Liver (tissue), 9 donors: ENCODE results near the gene GGNBP2. TPM values are rescaled to one million over a fixed set of nuclear protein-coding genes. Genes with fewer than 3 reads are reported as not detected.

ENCODE experiments used
- DNase-seq: peaks from one replicate; pipeline ENCODE4 v3.0.0-alpha.2; 2017; ENCODE audit warnings: low spot score
- H3K27ac ChIP-seq, 2 donors: one replicate each; pipeline ENCODE4 v1.7.0; 2013; ENCODE audit warnings: inconsistent platforms in 2 of 2, low read length in 2 of 2, control low read depth in 1 of 2, low read depth in 1 of 2, mild to moderate bottlenecking in 1 of 2
- H3K27me3 ChIP-seq, 4 donors: one replicate each; pipeline versions ENCODE4 v1.6.1 to v1.7.0; 2013; ENCODE audit warnings: low read length in 3 of 4, inconsistent platforms in 1 of 4, mild to moderate bottlenecking in 1 of 4, moderate library complexity in 1 of 4; ENCODE audit not compliant: control insufficient read depth in 4 of 4, insufficient read depth in 4 of 4
- H3K36me3 ChIP-seq, 4 donors: one replicate each; pipeline versions ENCODE4 v1.6.1 to v1.7.0; 2013; ENCODE audit warnings: low read length in 3 of 4, mild to moderate bottlenecking in 3 of 4, low read depth in 1 of 4, moderate library complexity in 1 of 4; ENCODE audit not compliant: control insufficient read depth in 4 of 4, insufficient read depth in 3 of 4
- H3K4me1 ChIP-seq, 4 donors: one replicate each; pipeline versions ENCODE4 v1.6.1 to v1.7.0; 2013; ENCODE audit warnings: low read length in 3 of 4, mild to moderate bottlenecking in 3 of 4, moderate library complexity in 1 of 4; ENCODE audit not compliant: control insufficient read depth in 4 of 4, insufficient read depth in 4 of 4
- H3K4me3 ChIP-seq, 3 donors: one replicate each; pipeline versions ENCODE4 v1.6.1 to v1.7.0; 2013; ENCODE audit warnings: low read length in 3 of 3, control low read depth in 1 of 3, low read depth in 1 of 3, mild to moderate bottlenecking in 1 of 3
- H3K9ac ChIP-seq, 2 donors: one replicate each; pipeline ENCODE4 v1.7.0; 2013; ENCODE audit warnings: low read length in 2 of 2, mild to moderate bottlenecking in 2 of 2, moderate library complexity in 2 of 2, control low read depth in 1 of 2, low read depth in 1 of 2
- H3K9me3 ChIP-seq, 4 donors: one replicate each; pipeline versions ENCODE4 v1.6.1 to v1.7.0; 2013; ENCODE audit warnings: low read length in 3 of 4; ENCODE audit not compliant: control insufficient read depth in 4 of 4
- EGR1 ChIP-seq, 2 donors: IDR thresholded peaks; 2 replicates each; pipeline ENCODE4 v1.6.1; 2016 to 2018; ENCODE audit warnings: antibody characterized with exemption in 2 of 2, low read depth in 2 of 2
- FOXA1 ChIP-seq: IDR thresholded peaks from 2 replicates; pipeline ENCODE4 v1.6.1; 2016; ENCODE audit warnings: antibody characterized with exemption
- FOXA2 ChIP-seq: IDR thresholded peaks from 2 replicates; pipeline ENCODE4 v1.6.1; 2016; ENCODE audit warnings: antibody characterized with exemption
- GABPA ChIP-seq, 2 donors: IDR thresholded peaks in 1 of 2; conservative IDR thresholded peaks in 1 of 2; 2 replicates each; pipeline ENCODE4 v1.6.1; 2016; ENCODE audit warnings: antibody characterized with exemption in 2 of 2, mild to moderate bottlenecking in 1 of 2, moderate library complexity in 1 of 2
- HNF4A ChIP-seq, 2 donors: conservative IDR thresholded peaks; 2 replicates each; pipeline ENCODE4 v1.6.1; 2016; ENCODE audit warnings: antibody characterized with exemption in 2 of 2, mild to moderate bottlenecking in 2 of 2
- HNF4G ChIP-seq: IDR thresholded peaks from 2 replicates; pipeline ENCODE4 v1.6.1; 2016; ENCODE audit warnings: antibody characterized with exemption
- JUND ChIP-seq, 2 donors: IDR thresholded peaks; 2 replicates each; pipeline ENCODE4 v1.6.1; 2016; ENCODE audit warnings: antibody characterized with exemption in 2 of 2
- NR2F2 ChIP-seq: IDR thresholded peaks from 2 replicates; pipeline ENCODE4 v1.6.1; 2016; ENCODE audit warnings: antibody characterized with exemption
- RAD21 ChIP-seq, 2 donors: IDR thresholded peaks; 2 replicates each; pipeline ENCODE4 v1.6.1; 2016; ENCODE audit warnings: antibody characterized with exemption in 2 of 2, mild to moderate bottlenecking in 2 of 2
- RXRA ChIP-seq, 2 donors: IDR thresholded peaks; 2 replicates each; pipeline ENCODE4 v1.6.1; 2017 to 2018; ENCODE audit warnings: antibody characterized with exemption in 2 of 2, mild to moderate bottlenecking in 1 of 2
- SP1 ChIP-seq: IDR thresholded peaks from 2 replicates; pipeline ENCODE4 v1.6.1; 2018; ENCODE audit warnings: antibody characterized with exemption, mild to moderate bottlenecking
- TAF1 ChIP-seq: conservative IDR thresholded peaks from 2 replicates; pipeline ENCODE4 v1.6.1; 2016; ENCODE audit warnings: antibody characterized with exemption, mild to moderate bottlenecking
- YY1 ChIP-seq: IDR thresholded peaks from 2 replicates; pipeline ENCODE4 v1.6.1; 2016; ENCODE audit warnings: antibody characterized with exemption, mild to moderate bottlenecking
- WGBS: extraction: QIAGEN DNeasy Blood & Tissue Kit; methylation state at CpG from one replicate; pipeline ENCODE4 v1.1.7; 2013; 5-methylcytosine and 5-hydroxymethylcytosine counted together
- polyA plus RNA-seq, 2 donors: library from polyadenylated mRNA; stranded (reverse) in 1 of 2; unstranded in 1 of 2; fragments of 200-250 nt in 1 of 2; fragments of >200 nt in 1 of 2; fragmentation: Nextera tagmentation in 1 of 2; extraction: Ambion mirVana in 1 of 2; gene quantifications; one replicate each; pipeline versions ENCODE4 v1.2.1 to v1.2.3, GENCODE V29; 2013 to 2015
- total RNA-seq, 2 donors: library from RNA; depleted of rRNA; stranded (reverse); fragments of >200 nt; gene quantifications; one replicate each; pipeline ENCODE4 v1.2.3, GENCODE V29; 2014
- TF ChIP-seq, protein P1 (sequence below): fragments of 150-350 bp; IDR thresholded peaks from 2 replicates; pipeline ENCODE4 v1.5.1; 2017; ENCODE audit warnings: improper control_type of control experiment, low read depth, low read length; ENCODE audit not compliant: missing input control
- TF ChIP-seq, protein P2 (sequence below): IDR thresholded peaks from 2 replicates; pipeline ENCODE4 v1.6.1; 2016; ENCODE audit warnings: antibody characterized with exemption
- TF ChIP-seq, protein P3 (sequence below): IDR thresholded peaks from 2 replicates; pipeline ENCODE4 v1.6.1; 2016; ENCODE audit warnings: antibody characterized with exemption
- TF ChIP-seq, protein P4 (sequence below): IDR thresholded peaks from 2 replicates; pipeline ENCODE4 v1.6.1; 2016; ENCODE audit warnings: antibody characterized with exemption, mild to moderate bottlenecking
- TF ChIP-seq, protein P5 (sequence below): IDR thresholded peaks from 2 replicates; pipeline ENCODE4 v1.6.1; 2016; ENCODE audit warnings: antibody characterized with exemption
- donor health status: healthy.
- donor health status: healthy.
- donor health status: healthy.
- donor health status: healthy.
- donor health status: healthy.

GGNBP2 gene
- total and polyA plus RNA-seq, 4 donors = 19.6 to 48.6 (median 34.3) TPM

DNA sequence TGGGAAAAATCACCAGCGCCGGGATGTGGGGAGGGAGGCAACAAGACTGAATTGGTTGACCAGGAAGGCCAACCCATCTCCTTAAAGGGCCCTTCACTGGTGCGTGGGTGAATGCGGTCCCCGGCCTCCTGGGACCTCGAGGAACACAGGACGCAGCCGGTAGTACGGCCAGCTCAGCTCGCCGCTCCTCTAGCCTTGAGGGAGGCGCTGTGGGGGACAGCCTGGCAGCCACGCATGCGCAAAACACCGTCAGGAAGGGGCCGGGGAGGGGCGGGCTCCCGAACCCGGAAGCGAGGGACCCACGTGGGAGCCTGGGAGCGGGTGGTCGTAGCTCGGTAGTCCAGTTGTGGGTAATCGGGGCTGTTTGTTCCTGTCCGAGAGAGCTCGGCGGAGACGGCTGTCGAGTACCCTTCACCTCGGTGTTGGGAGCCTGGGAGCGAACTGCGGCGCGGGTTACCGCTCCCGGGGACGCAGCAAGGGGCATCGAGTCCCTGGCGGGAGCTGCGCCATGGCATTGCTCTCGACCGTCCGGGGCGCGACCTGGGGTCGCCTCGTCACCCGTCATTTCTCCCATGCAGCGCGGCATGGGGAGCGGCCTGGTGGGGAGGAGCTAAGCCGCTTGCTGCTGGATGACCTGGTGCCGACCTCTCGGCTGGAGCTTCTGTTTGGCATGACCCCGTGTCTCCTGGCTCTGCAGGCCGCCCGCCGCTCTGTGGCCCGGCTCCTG, 56.7 kb downstream of the GGNBP2 start, which contains the start of gene MRM1:
Gene MRM1, plus strand, starts transcription at position 281 of the 727 bp plus-strand sequence. Its CDS starts 228 bp downstream, at position 509.
- no peaks in the 10 kb centered on the region for H3K9me3 ChIP-seq
- H3K27ac ChIP-seq = peak within 1 kb of the TSS; percentile 77 to 98
- TF ChIP-seq JUND (IDR thresholded peaks at IDR 0.05) = no peak
- TF ChIP-seq, protein P1, sequence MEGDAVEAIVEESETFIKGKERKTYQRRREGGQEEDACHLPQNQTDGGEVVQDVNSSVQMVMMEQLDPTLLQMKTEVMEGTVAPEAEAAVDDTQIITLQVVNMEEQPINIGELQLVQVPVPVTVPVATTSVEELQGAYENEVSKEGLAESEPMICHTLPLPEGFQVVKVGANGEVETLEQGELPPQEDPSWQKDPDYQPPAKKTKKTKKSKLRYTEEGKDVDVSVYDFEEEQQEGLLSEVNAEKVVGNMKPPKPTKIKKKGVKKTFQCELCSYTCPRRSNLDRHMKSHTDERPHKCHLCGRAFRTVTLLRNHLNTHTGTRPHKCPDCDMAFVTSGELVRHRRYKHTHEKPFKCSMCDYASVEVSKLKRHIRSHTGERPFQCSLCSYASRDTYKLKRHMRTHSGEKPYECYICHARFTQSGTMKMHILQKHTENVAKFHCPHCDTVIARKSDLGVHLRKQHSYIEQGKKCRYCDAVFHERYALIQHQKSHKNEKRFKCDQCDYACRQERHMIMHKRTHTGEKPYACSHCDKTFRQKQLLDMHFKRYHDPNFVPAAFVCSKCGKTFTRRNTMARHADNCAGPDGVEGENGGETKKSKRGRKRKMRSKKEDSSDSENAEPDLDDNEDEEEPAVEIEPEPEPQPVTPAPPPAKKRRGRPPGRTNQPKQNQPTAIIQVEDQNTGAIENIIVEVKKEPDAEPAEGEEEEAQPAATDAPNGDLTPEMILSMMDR = no peak
- TF ChIP-seq HNF4G = no peak
- peak in 1 of 2 donors; percentile 16 for TF ChIP-seq RAD21 (IDR thresholded peaks at IDR 0.05)
- peak; percentile 70 to 79 for TF ChIP-seq RXRA (IDR thresholded peaks at IDR 0.05)
- TF ChIP-seq SP1 = peak; percentile 36
- TF ChIP-seq, protein P2, sequence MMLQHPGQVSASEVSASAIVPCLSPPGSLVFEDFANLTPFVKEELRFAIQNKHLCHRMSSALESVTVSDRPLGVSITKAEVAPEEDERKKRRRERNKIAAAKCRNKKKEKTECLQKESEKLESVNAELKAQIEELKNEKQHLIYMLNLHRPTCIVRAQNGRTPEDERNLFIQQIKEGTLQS = no peak
- no peak for TF ChIP-seq HNF4A (conservative IDR thresholded peaks at IDR 0.05)
- peak in 1 of 2 donors; percentile 3 for TF ChIP-seq EGR1 (IDR thresholded peaks at IDR 0.05; ENCODE audit: low read depth in 2 of 2)
- TF ChIP-seq, protein P3, sequence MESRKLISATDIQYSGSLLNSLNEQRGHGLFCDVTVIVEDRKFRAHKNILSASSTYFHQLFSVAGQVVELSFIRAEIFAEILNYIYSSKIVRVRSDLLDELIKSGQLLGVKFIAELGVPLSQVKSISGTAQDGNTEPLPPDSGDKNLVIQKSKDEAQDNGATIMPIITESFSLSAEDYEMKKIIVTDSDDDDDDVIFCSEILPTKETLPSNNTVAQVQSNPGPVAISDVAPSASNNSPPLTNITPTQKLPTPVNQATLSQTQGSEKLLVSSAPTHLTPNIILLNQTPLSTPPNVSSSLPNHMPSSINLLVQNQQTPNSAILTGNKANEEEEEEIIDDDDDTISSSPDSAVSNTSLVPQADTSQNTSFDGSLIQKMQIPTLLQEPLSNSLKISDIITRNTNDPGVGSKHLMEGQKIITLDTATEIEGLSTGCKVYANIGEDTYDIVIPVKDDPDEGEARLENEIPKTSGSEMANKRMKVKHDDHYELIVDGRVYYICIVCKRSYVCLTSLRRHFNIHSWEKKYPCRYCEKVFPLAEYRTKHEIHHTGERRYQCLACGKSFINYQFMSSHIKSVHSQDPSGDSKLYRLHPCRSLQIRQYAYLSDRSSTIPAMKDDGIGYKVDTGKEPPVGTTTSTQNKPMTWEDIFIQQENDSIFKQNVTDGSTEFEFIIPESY = no peak
- TF ChIP-seq, protein P4, sequence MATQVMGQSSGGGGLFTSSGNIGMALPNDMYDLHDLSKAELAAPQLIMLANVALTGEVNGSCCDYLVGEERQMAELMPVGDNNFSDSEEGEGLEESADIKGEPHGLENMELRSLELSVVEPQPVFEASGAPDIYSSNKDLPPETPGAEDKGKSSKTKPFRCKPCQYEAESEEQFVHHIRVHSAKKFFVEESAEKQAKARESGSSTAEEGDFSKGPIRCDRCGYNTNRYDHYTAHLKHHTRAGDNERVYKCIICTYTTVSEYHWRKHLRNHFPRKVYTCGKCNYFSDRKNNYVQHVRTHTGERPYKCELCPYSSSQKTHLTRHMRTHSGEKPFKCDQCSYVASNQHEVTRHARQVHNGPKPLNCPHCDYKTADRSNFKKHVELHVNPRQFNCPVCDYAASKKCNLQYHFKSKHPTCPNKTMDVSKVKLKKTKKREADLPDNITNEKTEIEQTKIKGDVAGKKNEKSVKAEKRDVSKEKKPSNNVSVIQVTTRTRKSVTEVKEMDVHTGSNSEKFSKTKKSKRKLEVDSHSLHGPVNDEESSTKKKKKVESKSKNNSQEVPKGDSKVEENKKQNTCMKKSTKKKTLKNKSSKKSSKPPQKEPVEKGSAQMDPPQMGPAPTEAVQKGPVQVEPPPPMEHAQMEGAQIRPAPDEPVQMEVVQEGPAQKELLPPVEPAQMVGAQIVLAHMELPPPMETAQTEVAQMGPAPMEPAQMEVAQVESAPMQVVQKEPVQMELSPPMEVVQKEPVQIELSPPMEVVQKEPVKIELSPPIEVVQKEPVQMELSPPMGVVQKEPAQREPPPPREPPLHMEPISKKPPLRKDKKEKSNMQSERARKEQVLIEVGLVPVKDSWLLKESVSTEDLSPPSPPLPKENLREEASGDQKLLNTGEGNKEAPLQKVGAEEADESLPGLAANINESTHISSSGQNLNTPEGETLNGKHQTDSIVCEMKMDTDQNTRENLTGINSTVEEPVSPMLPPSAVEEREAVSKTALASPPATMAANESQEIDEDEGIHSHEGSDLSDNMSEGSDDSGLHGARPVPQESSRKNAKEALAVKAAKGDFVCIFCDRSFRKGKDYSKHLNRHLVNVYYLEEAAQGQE = peak; percentile 38
- TF ChIP-seq TAF1 = no peak
- peak; percentile 3 for TF ChIP-seq NR2F2
- TF ChIP-seq GABPA (IDR thresholded peaks at IDR 0.05 in 1 of 2, conservative IDR thresholded peaks at IDR 0.05 in 1 of 2) = peak in 1 of 2 donors; percentile 83
- TF ChIP-seq, protein P5, sequence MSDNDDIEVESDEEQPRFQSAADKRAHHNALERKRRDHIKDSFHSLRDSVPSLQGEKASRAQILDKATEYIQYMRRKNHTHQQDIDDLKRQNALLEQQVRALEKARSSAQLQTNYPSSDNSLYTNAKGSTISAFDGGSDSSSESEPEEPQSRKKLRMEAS = peak; percentile 74
- TF ChIP-seq FOXA2 = no peak
- TF ChIP-seq YY1 = no peak
- no peak for TF ChIP-seq FOXA1
- peak within 1 kb of the TSS; percentile 83 to 91 for H3K9ac ChIP-seq
- H3K4me3 ChIP-seq = peak within 1 kb of the TSS; percentile 80 to 100 (median 82)
- no peaks in the 10 kb centered on the region for H3K36me3 ChIP-seq
- under 1% methylated on average over 60 of the region's 60 CpGs for WGBS
- H3K4me1 ChIP-seq = peaks cover 5 to 21% (median 15%) of the 10 kb centered on the region in 4 donors
- DNase-seq = peak; percentile 89
- no peaks in the 10 kb centered on the region for H3K27me3 ChIP-seq
